H1 (cell line): ENCODE results near the gene TNFAIP8. TPM values are rescaled to one million over a fixed set of nuclear protein-coding genes. Genes with fewer than 3 reads are reported as not detected.

Source experiments
- CTCF ChIA-PET: fragments of 300-600 bp; sonication (Branson Sonifier 250); formaldehyde crosslinking; loops from one replicate; lab custom pipeline; 2021; ENCODE audit not compliant: partially characterized antibody; lab: Charles Lee
- POLR2A ChIA-PET: fragments of 300-600 bp; sonication (Branson Sonifier 250); formaldehyde crosslinking; loops from one replicate; lab custom pipeline; 2021; ENCODE audit warnings: inconsistent platforms; ENCODE audit not compliant: partially characterized antibody; lab: Charles Lee
- DNase-seq, 2 experiments: peaks; one replicate each; pipeline versions ENCODE4 v3.0.0 to v3.0.0-alpha.2; 2010 to 2022; ENCODE audit warnings: low spot score in 2 of 2, low read depth in 1 of 2, mixed read lengths in 1 of 2
- FAIRE-seq: peaks from 2 replicates; lab custom pipeline; 2011; peaks lifted over from hg19 to GRCh38; lab: Jason Lieb, UNC
- H2AFZ ChIP-seq: 2 replicates; pipeline ENCODE4 v1.8.1; 2012; ENCODE audit warnings: low read length, inconsistent platforms
- H2AK5ac ChIP-seq: 2 replicates; pipeline ENCODE4 v1.6.1; 2013; ENCODE audit warnings: low read depth, low read length
- H2BK120ac ChIP-seq: replicated peaks from 2 replicates; pipeline ENCODE3; 2013; ENCODE audit warnings: low read depth, low read length, inconsistent platforms
- H2BK12ac ChIP-seq: 2 replicates; pipeline ENCODE4 v1.6.1; 2013; ENCODE audit warnings: low read depth, low read length
- H2BK15ac ChIP-seq: 2 replicates; pipeline ENCODE4 v1.6.1; 2013; ENCODE audit warnings: low read length
- H2BK20ac ChIP-seq: 2 replicates; pipeline ENCODE4 v1.6.1; 2013; ENCODE audit warnings: low read length
- H2BK5ac ChIP-seq: 2 replicates; pipeline ENCODE4 v1.6.1; 2013; ENCODE audit warnings: low read depth, low read length
- H3K14ac ChIP-seq: 2 replicates; pipeline ENCODE4 v1.6.1; 2013; ENCODE audit warnings: inconsistent platforms; ENCODE audit not compliant: insufficient read length
- H3K18ac ChIP-seq: 2 replicates; pipeline ENCODE4 v1.6.1; 2013; ENCODE audit warnings: low read length; ENCODE audit errors: extremely low read depth
- H3K23ac ChIP-seq: 2 replicates; pipeline ENCODE4 v1.6.1; 2013; ENCODE audit warnings: inconsistent platforms; ENCODE audit not compliant: insufficient read length
- H3K23me2 ChIP-seq: 2 replicates; pipeline ENCODE4 v1.6.1; 2013; ENCODE audit warnings: low read depth, low read length
- H3K27ac ChIP-seq: 2 replicates; pipeline ENCODE4 v1.6.1; 2011; ENCODE audit warnings: low read depth, low read length, inconsistent platforms
- H3K27me3 ChIP-seq, 4 experiments: replicated peaks in 1 of 4; 1 replicate in 1 of 4; 2 replicates in 3 of 4; pipeline versions ENCODE4 v1.6.1 to v1.8.1; 2011 to 2013; ENCODE audit warnings: low read length in 3 of 4, mild to moderate bottlenecking in 3 of 4, inconsistent platforms in 2 of 4, mixed read lengths in 2 of 4, moderate library complexity in 1 of 4; ENCODE audit not compliant: control insufficient read depth in 3 of 4, insufficient read depth in 3 of 4; ENCODE audit errors: extremely low read depth in 1 of 4
- H3K36me3 ChIP-seq, 4 experiments: 2 replicates each; pipeline versions ENCODE4 v1.6.1 to v1.8.1; 2011 to 2013; ENCODE audit warnings: mild to moderate bottlenecking in 4 of 4, low read length in 3 of 4, moderate library complexity in 2 of 4, control low read depth in 1 of 4, inconsistent platforms in 1 of 4; ENCODE audit not compliant: insufficient read depth in 4 of 4, control insufficient read depth in 2 of 4
- H3K4ac ChIP-seq: replicated peaks from 2 replicates; pipeline ENCODE3; 2013; ENCODE audit warnings: low read length, low read depth, mixed read lengths, inconsistent platforms; ENCODE audit not compliant: insufficient read length
- H3K4me1 ChIP-seq, 4 experiments: replicated peaks in 1 of 4; 1 replicate in 1 of 4; 2 replicates in 3 of 4; pipeline versions ENCODE4 v1.6.1 to v1.8.1; 2011 to 2013; ENCODE audit warnings: low read length in 3 of 4, inconsistent platforms in 2 of 4, mixed read lengths in 1 of 4; ENCODE audit not compliant: insufficient read depth in 4 of 4, control insufficient read depth in 3 of 4
- H3K4me2 ChIP-seq, 2 experiments: 2 replicates each; pipeline versions ENCODE4 v1.6.1 to v1.8.1; 2011 to 2013; ENCODE audit warnings: low read depth in 2 of 2, low read length in 2 of 2, control low read depth in 1 of 2, inconsistent platforms in 1 of 2, mild to moderate bottlenecking in 1 of 2; ENCODE audit not compliant: insufficient read depth in 1 of 2
- H3K4me3 ChIP-seq, 4 experiments: fragments of 200-600, 300-600 bp in 1 of 4; sonication (generic), shearing (Covaris generic), sonication (Bioruptor Twin) in 1 of 4; 2 replicates each; pipeline versions ENCODE4 v1.5.1 to v1.8.1; 2011 to 2016; ENCODE audit warnings: low read length in 4 of 4, low read depth in 3 of 4, control low read depth in 2 of 4, inconsistent platforms in 2 of 4, mild to moderate bottlenecking in 2 of 4, mixed read lengths in 1 of 4, moderate library complexity in 1 of 4; ENCODE audit not compliant: insufficient read depth in 2 of 4; ENCODE audit errors: extremely low read depth in 1 of 4
- H3K56ac ChIP-seq: replicated peaks from 2 replicates; pipeline ENCODE3; 2013; ENCODE audit warnings: low read depth, mild to moderate bottlenecking, mixed read lengths, low read length, inconsistent platforms; ENCODE audit not compliant: insufficient read length
- H3K79me1 ChIP-seq: 2 replicates; pipeline ENCODE4 v1.6.1; 2013; ENCODE audit warnings: low read depth, low read length, control low read depth
- H3K79me2 ChIP-seq, 2 experiments: 2 replicates each; pipeline versions ENCODE4 v1.6.1 to v1.8.1; 2012 to 2013; ENCODE audit warnings: low read length in 2 of 2, mild to moderate bottlenecking in 2 of 2, inconsistent platforms in 1 of 2; ENCODE audit not compliant: insufficient read depth in 2 of 2, control insufficient read depth in 1 of 2
- H3K9ac ChIP-seq, 4 experiments: replicated peaks in 1 of 4; 1 replicate in 1 of 4; 2 replicates in 3 of 4; pipeline versions ENCODE4 v1.6.1 to v1.8.1; 2011 to 2013; ENCODE audit warnings: low read depth in 3 of 4, low read length in 3 of 4, control low read depth in 2 of 4, mild to moderate bottlenecking in 2 of 4, moderate library complexity in 2 of 4, inconsistent platforms in 1 of 4; ENCODE audit errors: extremely low read depth in 1 of 4
- H3K9me3 ChIP-seq, 2 experiments: 2 replicates each; pipeline versions ENCODE4 v1.6.1 to v1.8.1; 2012 to 2013; ENCODE audit warnings: mild to moderate bottlenecking in 2 of 2, moderate library complexity in 2 of 2, control low read depth in 1 of 2, inconsistent platforms in 1 of 2, low read depth in 1 of 2, low read length in 1 of 2, mixed read lengths in 1 of 2; ENCODE audit not compliant: insufficient read depth in 2 of 2
- H4K20me1 ChIP-seq, 2 experiments: replicated peaks in 1 of 2; 2 replicates each; pipeline versions ENCODE3 to v1.8.1; 2011 to 2013; ENCODE audit warnings: inconsistent platforms in 2 of 2, low read length in 2 of 2, mild to moderate bottlenecking in 1 of 2; ENCODE audit not compliant: insufficient read depth in 2 of 2, control insufficient read depth in 1 of 2
- H4K5ac ChIP-seq: 2 replicates; pipeline ENCODE4 v1.6.1; 2013; ENCODE audit warnings: low read length, low read depth, mixed read lengths, inconsistent platforms; ENCODE audit not compliant: insufficient read length
- H4K8ac ChIP-seq: 2 replicates; pipeline ENCODE4 v1.8.0; 2013; ENCODE audit warnings: mild to moderate bottlenecking, moderate library complexity, low read length, inconsistent platforms; ENCODE audit not compliant: insufficient read depth; ENCODE audit errors: extremely low read depth
- H4K91ac ChIP-seq: replicated peaks from 2 replicates; pipeline ENCODE3; 2013; ENCODE audit warnings: low read length, mixed read lengths, inconsistent platforms; ENCODE audit not compliant: insufficient read length
- HDAC2 ChIP-seq, 2 experiments: fragments of 300-600 bp in 1 of 2; sonication (generic) in 1 of 2; IDR thresholded peaks; 2 replicates each; pipeline ENCODE4 v1.6.1; 2011 to 2012; ENCODE audit warnings: low read depth in 2 of 2, low read length in 2 of 2, mild to moderate bottlenecking in 2 of 2, moderate library complexity in 2 of 2, borderline replicate concordance in 1 of 2, inconsistent platforms in 1 of 2
- KDM4A ChIP-seq: IDR thresholded peaks from one replicate; pipeline ENCODE4 v1.7.1; 2012; ENCODE audit warnings: low read depth, mild to moderate bottlenecking, moderate library complexity, low read length, inconsistent platforms; ENCODE audit not compliant: severe bottlenecking
- NRF1 ChIP-seq: IDR thresholded peaks from 2 replicates; pipeline ENCODE4 v1.6.1; 2011; ENCODE audit warnings: mild to moderate bottlenecking, low read depth, low read length, improper control_type of control experiment
- POLR2AphosphoS5 ChIP-seq: IDR thresholded peaks from 2 replicates; pipeline ENCODE4 v1.6.1; 2011; ENCODE audit warnings: low read depth, low read length
- RAD21 ChIP-seq, 2 experiments: IDR thresholded peaks in 1 of 2; conservative IDR thresholded peaks in 1 of 2; 2 replicates each; pipeline ENCODE4 v1.6.1; 2011; ENCODE audit warnings: low read depth in 2 of 2, low read length in 2 of 2, improper control_type of control experiment in 1 of 2, inconsistent platforms in 1 of 2, mild to moderate bottlenecking in 1 of 2, moderate library complexity in 1 of 2
- RNF2 ChIP-seq: fragments of 200-900, 300-1000 bp; sonication (generic); IDR thresholded peaks from 2 replicates; pipeline ENCODE4 v1.7.1; 2016; ENCODE audit warnings: borderline replicate concordance, low read depth, mild to moderate bottlenecking, antibody characterized with exemption, low read length; ENCODE audit not compliant: poor library complexity, severe bottlenecking; ENCODE audit errors: missing control alignments
- SIRT6 ChIP-seq: IDR thresholded peaks from one replicate; pipeline ENCODE4 v1.7.1; 2012; ENCODE audit warnings: low read length, inconsistent platforms
- WGBS, 2 experiments: shearing (Covaris generic) in 1 of 2; methylation state at CpG; one replicate each; pipeline versions ENCODE4 v1.1.6 to v1.1.7; 2013 to 2015; ENCODE audit warnings: low lambda C conversion rate in 2 of 2, mixed read lengths in 2 of 2, inconsistent platforms in 1 of 2, low coverage in 1 of 2, missing lambda C conversion rate in 1 of 2; ENCODE audit not compliant: insufficient replicate concordance in 2 of 2, insufficient coverage in 1 of 2, insufficient read length in 1 of 2; ENCODE audit errors: extremely low coverage in 1 of 2, missing lambda C conversion rate in 1 of 2; 5-methylcytosine and 5-hydroxymethylcytosine counted together
- polyA plus RNA-seq, 7 experiments: library from polyadenylated mRNA; depleted of rRNA in 3 of 7; stranded (reverse) in 5 of 7; unstranded in 2 of 7; fragments of >200 nt in 5 of 7; fragments of 200-250 nt in 2 of 7; gene quantifications; 1 replicate in 5 of 7; 2 replicates in 1 of 7; 4 replicates in 1 of 7; pipeline versions ENCODE4 v1.2.1 to v1.2.3, GENCODE V29; 2011 to 2013; ENCODE audit warnings: missing spikeins in 2 of 7, mixed read lengths in 2 of 7
- total RNA-seq: library from RNA; stranded (reverse); fragmentation: NEBNext Ultra II Directional; extraction: Animal tissue kit (Norgen Biotek cat#: 25700); gene quantifications from 2 replicates; pipeline ENCODE4 v1.2.1, GENCODE V29; 2021
- TF ChIP-seq, protein P1 (sequence below): IDR thresholded peaks from 2 replicates; pipeline ENCODE4 v1.6.1; 2012; ENCODE audit warnings: low read length, inconsistent platforms
- TF ChIP-seq, protein P2 (sequence below): IDR thresholded peaks from 2 replicates; pipeline ENCODE4 v1.6.1; 2012; ENCODE audit warnings: inconsistent platforms

TNFAIP8 gene
- total and polyA plus RNA-seq, 2 of the 8 experiments (the other 6 are each of a cell fraction or from before 2014, with no cell fraction given) = 12.4 to 19.3 TPM

DNA sequence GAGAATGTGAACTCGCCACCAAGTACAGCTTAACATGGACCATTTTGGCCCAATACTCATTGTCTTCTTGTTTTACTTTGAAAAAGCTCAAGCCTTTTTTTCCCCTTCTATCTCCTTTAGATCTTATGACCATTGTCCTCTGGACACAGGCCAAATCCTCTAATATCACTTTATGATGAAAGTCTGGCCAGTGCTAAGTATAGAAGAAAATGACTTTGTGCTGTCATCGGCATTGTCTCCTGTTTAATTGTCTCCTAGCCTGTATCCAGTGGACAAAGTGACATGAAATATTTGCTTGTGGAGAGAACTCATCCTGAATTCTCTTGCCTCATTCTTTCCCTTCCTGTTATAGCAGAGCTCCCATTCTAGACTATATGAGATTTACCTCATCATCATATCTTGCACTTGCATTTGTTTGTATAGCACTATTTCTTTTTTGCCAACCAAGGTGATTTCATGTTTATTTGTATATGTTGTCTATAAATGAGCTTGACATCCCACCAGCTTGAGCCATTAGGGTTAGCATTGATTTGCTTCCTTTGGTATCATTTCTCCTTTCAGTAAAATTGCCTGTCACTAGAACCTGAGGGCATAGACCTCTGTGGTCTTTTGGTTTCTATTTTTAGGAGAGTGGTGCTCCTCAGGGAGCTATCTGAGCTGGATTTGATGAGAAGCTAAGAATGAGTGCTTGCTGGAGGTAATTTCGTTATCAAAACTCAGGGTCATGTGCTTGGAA is 18.8 kb upstream of the TNFAIP8 start:
- Histone ChIP-seq H3K27ac (no peak overlapping the region), H3K27me3 (no peaks in the 10 kb centered on the region), H2BK120ac (no peak overlapping the region), H3K4me2 (no peak overlapping the region), H3K9me3 (no peaks in the 10 kb centered on the region), H2BK12ac (no peak overlapping the region), H4K8ac (no peak overlapping the region), H2AFZ (no peak overlapping the region), H3K4me1 (peaks cover 0 to 3% (median 0%) of the 10 kb centered on the region in 4 experiments; a peak in 3 of 7 replicates), H3K23me2 (no peaks in the 10 kb centered on the region), H2BK5ac (no peak overlapping the region), H3K56ac (no peak overlapping the region), H4K91ac (no peak overlapping the region), H3K14ac (no peak overlapping the region), H3K4me3 (no peak overlapping the region), H3K23ac (no peak overlapping the region), H2BK15ac (no peak overlapping the region), H2BK20ac (no peak overlapping the region), H3K36me3 (no peaks in the 10 kb centered on the region), H3K79me2 (no peaks in the 10 kb centered on the region), H3K79me1 (no peaks in the 10 kb centered on the region; the same call in 1 of the 2 replicates), H3K18ac (no peak overlapping the region), H4K5ac (no peak overlapping the region), H3K9ac (no peak overlapping the region), H3K4ac (no peak overlapping the region), H4K20me1 (no peaks in the 10 kb centered on the region), H2AK5ac (no peak overlapping the region)
- CTCF ChIA-PET = interaction anchor here (0.5 to 5.2 kb wide), 18 partner anchors 8 to 288 kb away, joined by 3 to 28 read pairs (median 3); no protein-coding TSS in a partner anchor
- POLR2A ChIA-PET = interaction anchor here (0.8 to 1.4 kb wide), 3 partner anchors 9 to 52 kb away, joined by 3 to 4 read pairs (median 3); no protein-coding TSS in a partner anchor
- no peak for DNase-seq
- FAIRE-seq = no peak
- 85% methylated on average over 3 of the region's 3 CpGs; no CpG with 5 or more reads in 1 of the 2 experiments for WGBS, 2 experiments
- no peak for TF ChIP-seq HDAC2 (IDR thresholded peaks at IDR 0.05; ENCODE audit: borderline replicate concordance in 1 of 2, low read depth in 2 of 2, low read length in 2 of 2)
- TF ChIP-seq, protein P1, sequence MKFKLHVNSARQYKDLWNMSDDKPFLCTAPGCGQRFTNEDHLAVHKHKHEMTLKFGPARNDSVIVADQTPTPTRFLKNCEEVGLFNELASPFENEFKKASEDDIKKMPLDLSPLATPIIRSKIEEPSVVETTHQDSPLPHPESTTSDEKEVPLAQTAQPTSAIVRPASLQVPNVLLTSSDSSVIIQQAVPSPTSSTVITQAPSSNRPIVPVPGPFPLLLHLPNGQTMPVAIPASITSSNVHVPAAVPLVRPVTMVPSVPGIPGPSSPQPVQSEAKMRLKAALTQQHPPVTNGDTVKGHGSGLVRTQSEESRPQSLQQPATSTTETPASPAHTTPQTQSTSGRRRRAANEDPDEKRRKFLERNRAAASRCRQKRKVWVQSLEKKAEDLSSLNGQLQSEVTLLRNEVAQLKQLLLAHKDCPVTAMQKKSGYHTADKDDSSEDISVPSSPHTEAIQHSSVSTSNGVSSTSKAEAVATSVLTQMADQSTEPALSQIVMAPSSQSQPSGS = no peak
- TF ChIP-seq RAD21 (IDR thresholded peaks at IDR 0.05 in 1 of 2, conservative IDR thresholded peaks at IDR 0.05 in 1 of 2; ENCODE audit: low read depth in 2 of 2, low read length in 2 of 2) = no peak
- no peak for TF ChIP-seq RNF2
- no peak for TF ChIP-seq SIRT6
- TF ChIP-seq NRF1 = no peak
- TF ChIP-seq, protein P2, sequence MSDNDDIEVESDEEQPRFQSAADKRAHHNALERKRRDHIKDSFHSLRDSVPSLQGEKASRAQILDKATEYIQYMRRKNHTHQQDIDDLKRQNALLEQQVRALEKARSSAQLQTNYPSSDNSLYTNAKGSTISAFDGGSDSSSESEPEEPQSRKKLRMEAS = no peak
- TF ChIP-seq POLR2AphosphoS5 = no peak
- no peak for TF ChIP-seq KDM4A
